HG03066 (cell line): Measurements from ENCODE around the gene BABAM2.
"Not testable (repeated sequence)": the region's sequence is repeated elsewhere in the genome, so short reads cannot be mapped to it uniquely, and the experiment has no call there.

Experiments
- ATAC-seq: cut with Tn5 transposase; IDR thresholded peaks from one replicate; pipeline ENCODE4 v1.9.1; 2021; ENCODE audit warnings: low read depth; ENCODE audit not compliant: unreplicated experiment

BABAM2 gene

DNA sequence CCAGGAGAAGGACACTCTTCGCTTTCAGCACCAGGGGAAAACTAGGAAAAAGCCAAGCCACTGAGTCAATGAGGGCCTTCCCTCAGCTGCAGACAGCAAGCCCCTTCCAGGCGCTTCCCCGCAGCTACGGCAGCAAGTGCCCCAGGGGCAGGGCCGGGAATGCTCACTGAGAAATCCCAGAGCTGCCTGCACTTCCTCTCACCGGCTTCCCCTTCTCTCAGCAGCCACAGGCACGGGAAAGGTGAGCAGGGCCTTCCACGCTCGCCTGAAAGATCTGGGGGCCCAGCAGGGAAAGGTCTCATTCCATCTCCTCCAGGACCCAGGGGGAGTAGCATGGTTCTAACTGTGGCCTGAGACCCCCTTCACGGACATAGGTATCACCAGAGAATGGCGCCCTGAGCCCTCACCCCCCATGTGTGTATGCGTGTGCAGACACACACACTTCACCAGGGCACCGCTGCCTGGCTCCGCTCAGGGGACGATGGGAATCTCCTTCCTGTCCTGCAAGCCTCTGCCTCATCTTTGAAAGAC is 472.5 kb downstream of the BABAM2 start:
- ATAC-seq: no peak

DNA sequence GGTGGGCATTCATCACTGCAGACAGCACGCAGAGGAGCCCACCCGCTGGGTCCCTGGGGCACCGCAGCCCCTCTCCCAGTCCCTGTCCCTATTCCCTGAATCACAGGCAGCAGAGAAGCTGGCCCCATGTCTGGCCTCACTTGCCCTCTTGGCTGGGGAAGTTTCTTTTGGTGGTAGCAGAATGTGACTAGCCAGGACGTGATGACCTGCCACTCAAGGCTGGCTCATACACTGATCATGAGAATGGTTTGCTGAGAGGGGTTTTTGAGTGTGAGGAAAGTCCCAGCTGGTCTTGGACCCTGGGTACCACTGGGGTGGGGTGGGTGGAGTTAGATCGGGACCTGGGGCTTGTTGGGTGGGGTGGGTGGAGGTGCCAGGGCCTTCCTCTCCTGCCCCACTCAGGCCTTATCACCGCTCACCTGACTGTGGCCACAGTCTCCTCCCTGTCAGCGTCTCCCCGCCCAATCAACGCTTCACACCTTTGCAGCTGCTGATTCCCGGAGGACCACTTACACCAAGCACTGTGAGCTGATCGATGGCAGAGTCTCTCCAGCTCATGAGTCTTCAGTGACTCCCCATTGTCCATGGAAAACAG is 473.3 kb downstream of the BABAM2 start:
- no peak for ATAC-seq

DNA sequence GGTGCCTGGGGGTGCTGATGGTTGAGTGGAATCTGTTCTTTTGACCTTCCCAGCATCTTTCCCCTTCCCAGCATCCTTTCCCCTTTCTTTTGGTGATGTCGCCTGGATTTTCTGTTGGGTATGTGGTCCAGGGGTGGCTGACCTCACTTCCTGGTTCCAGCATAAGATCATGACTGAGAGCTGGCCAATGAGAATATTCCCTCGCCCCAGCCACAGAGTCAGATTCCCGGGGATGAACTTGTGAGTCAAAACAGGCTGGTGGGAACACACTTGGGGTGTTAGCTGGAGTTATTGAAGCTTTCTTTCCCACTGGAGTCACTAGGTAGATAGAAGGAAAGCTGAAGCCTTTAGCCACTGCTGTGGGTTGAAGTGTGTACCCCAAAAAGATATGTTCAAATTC is 474.1 kb downstream of the BABAM2 start:
- no peak for ATAC-seq

DNA sequence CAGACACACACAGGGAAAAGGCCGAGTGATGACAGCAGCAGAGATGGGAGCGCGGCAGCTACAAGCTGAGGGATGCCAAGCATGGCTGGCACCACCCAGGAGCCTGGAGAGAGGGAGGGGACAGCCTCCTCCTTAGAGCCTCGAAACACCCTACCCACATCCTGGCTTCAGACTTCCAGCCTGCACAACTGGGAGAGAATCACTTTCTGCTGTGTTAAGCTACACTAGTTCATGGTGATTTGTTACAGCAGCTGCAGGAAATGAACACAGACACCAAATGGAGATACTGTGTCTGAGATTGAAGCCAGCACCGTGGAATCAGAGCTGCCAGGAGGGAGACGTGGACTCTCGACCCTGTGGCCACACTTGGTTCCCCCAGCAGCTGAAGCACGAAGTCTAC is 474.6 kb downstream of the BABAM2 start:
- no peak for ATAC-seq

DNA sequence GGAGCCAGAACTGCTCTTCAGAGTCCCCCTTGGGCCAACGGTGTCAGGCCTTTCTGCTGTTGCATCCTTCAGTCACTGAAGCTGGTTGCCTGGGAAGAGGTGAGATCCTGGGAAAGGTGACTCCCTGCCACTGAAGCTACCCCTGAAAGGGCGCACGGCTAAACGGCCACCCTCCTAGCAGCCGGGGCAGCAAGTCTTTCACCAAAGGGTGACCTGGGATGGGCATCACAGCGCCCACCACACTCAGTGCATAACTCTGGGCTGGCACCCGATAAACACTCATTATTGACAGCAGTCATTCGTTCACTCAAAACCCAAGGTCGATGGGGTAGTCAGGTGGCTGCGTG is 475.6 kb downstream of the BABAM2 start:
- ATAC-seq: no peak

DNA sequence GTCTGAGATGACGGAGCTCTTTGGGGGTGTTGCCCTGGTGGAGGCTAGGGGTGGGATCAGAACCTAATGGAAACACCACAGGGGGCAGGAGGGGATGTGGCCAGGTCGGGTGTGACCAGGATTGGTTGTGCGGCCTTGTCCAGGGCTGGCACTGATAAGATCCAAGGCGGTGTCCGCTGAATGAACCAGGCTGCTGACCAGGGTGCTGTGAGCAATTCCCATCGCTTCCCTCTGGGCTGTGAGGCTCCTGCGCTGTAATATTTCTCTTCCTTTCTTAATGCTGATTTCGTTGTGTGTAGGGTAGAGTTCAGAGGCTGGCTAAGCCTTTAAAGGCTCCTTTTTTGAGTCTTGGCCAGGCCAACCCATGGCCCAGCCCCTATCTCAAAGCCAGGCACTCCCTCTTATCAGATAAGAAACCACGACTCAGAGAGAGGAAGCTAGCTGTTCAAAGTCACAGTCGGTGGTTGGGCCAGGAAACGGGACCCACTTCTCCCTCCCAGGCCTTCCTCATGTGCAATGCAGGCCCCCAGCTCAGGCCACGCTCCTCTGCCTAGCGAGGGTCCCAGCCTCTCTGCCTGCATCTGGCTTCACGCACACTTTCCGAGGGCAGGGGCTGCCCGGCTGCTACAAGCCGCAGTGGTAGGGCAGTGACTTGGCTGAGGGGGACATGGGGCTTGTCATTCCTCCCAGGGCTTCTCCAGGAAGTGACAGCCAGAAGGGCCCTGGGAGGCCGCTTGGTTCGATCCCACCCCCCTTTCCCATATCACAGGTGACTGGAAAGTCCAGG is 476.2 kb downstream of the BABAM2 start:
- ATAC-seq: no peak

DNA sequence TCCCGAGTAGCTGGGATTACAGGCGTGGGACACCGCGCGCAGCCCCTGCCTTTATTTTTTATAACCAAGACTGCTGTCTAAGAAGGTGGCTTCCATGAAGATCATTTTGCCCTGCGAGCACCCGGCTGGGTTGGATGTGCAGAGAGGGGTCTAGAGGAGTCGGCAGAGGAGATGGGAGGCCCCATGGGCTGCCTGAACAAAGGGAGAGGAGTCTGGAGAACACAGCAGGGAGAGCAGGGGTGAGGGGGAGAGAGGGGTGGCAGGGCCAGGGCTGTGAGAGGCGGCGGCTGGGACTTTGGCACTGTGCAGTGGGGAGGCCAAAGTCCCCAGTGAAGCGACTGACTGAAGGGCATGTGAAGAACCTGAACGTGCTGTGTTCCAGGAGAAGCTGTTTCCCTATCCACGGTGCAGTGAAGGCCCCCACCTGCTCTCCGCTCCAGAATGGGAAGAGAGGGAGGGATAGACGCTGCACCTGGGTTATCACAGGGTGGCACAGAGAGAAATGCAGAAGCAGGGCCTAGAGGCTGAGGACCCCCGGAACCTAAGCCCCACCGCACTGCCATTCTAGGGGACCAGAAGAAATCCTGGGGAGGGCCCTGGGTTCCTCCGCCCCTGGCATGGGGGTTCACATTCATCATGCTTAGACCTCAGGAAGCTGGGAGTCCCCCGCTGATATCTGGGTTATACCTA is 477.3 kb downstream of the BABAM2 start:
- no peak for ATAC-seq

DNA sequence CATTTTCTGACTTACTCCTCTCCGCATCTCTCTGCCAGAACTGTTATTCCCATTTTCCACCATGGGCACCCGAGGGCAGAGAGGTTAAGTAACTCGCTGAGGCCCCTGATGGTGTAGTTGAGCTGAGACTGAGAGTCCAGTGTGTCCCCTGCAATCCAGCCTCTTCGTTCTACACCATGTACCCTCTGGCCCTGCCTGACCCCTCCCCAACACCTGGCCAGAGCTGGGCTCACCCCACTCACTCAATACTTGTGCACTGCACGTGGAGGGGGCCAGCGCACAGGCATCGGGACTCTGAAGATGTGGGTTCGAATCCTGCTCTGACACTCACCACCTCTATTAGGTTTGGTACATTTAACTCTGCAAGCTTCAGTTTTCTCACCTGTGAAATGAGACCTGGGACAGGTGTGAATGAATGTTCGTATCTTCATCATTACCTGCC is 477.8 kb downstream of the BABAM2 start:
- ATAC-seq: no peak

DNA sequence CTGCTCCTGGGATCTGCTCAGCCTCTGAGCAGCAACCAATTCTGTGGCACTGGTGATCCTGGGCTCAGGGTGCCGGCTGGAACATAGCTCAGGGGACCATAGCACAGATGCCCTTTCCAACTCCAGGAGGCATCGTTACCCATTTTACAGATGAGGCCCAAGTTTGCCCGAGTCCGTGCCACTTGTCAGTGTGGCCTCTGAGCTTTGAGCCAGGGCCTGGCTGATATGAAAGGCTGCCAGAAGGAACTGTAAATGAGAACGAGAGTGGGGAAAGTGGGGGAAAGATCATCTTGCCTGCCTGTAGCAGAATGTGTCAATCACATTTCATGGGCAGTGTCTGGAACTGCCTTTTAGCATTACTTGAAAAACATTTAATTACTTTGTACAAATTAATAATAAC is 478.8 kb downstream of the BABAM2 start:
- no peak for ATAC-seq

DNA sequence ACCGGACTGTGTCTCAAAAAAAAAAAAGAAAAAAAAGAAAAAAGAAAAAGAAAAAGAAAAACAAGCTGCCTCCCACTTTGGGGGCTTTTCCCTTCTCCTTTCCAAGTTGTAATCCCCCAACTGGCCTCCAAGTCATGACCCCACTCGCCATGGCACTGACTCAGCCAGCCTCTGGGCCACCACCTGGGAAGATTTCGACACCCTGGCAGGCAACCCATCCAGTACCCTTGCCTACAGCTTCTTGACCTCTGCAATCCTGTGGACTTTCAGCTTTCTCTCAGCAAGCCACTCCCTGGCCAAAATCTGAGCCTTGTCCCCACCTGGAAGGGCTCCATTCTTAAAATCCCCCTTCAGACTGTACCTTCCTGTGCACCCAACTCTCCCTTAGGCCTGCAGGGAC is 479.8 kb downstream of the BABAM2 start:
- no peak for ATAC-seq

DNA sequence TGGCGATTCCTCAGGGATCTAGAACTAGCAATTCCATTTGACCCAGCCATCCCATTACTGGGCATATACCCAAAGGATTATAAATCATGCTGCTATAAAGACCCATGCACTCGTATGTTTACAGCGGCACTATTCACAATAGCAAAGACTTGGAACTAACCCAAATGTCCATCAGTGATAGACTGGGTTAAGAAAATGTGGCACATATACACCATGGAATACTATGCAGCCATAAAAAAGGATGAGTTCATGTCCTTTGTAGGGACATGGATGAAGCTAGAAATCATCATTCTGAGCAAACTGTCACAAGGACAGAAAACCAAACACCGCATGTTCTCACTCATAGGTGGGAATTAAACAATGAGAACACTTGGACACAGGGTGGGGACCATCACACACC is 481.2 kb downstream of the BABAM2 start:
- not testable (repeated sequence) for ATAC-seq

DNA sequence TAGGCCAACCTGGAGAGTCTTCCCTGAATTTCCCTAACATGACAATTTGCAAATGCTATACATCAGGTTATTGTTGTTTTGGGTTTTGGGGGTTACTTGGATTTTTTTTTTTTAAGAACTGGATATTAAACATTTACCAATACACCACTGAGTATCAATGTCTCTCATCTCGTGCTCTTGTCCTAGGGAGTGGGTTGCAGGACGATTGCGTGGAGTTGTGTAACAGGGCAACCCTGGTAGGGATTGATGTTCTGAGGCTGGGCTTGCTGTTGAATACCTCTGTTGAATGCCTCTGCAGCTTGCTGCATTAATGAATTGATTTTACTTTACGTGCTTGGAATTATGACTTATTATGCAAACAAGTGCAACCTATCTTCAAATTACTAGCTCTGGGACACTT is 483.3 kb downstream of the BABAM2 start:
- no peak for ATAC-seq

DNA sequence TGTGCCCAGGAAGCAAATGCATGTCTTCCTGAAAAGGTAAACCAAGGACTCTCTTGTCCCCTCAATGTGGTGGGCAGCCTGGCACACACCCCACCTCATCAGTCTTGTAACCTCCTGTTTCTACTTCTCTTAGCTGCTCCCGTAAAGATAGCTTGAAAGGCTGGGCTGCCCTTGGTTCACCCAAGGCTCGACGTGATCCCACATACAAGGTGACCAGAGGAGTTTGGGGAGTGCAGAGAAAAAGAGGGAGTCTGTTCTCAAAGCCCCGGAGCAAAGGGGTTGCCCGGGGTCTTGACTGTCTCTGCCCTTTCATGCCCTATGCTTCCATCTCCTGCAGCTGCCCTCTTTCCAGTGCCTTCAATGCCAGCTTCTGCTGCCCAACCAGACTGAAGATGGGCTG is 483.8 kb downstream of the BABAM2 start:
- no peak for ATAC-seq

DNA sequence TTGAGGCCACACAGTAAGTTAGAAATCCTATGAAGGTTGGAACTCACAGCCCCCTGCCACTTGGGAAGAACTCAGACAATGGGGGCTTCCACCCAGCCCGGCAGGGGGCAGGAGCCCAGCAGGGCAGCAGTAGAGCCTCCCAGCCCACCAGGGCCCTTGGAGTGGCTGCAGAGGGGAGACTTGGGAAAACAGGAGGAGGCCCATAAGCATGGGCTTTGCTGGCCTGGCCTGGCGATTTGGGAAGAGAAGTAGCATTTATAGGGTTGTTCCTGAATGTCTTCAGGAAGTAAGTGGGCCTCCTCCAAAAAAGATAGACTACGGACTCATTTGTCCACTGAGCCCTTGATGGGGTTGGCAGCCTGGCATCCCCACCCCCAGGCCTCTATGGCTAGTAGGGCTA is 484.7 kb downstream of the BABAM2 start:
- no peak for ATAC-seq

DNA sequence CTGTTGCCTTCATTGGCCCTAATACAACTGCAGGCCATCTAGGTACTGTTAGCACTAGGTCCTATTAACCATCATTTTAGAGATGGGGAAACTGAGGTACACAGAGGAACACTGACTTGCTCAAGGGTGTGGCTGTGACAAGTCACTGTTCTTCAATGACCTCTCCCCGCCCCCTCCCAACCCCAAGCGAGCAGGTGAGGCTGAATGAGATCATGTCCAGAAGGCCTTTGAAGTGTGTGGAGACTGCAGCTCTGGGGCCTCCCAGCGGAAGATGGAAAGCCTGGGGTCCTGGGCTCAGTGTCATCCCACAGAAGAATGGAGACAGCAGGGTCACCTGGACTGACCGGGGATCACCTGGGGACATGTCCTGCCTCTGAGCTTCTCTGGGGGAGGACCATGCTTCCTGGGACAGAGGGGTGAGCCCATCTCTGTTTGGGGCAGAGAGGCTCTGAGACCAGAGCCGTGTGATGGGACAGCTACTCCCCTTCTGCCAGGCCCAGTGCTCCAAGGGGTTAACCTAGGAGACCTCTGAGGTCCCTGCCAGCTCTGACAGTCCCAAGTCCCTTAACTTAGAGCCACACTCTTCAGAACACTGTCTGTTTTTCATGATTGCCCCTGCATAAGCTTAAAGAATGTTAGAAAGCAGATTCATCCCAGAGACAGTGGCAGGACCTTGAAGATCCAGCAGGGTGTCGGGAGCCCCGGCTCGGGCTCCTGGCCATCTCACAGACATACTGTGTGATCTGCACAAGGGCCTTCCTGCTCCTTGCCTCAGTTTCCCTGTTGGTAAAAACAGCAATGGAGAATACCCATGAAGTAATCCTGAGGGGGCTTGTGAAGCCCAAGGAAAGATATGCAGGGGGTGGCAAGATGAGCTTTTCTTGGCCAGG is 485.5 kb downstream of the BABAM2 start:
- ATAC-seq: no peak

DNA sequence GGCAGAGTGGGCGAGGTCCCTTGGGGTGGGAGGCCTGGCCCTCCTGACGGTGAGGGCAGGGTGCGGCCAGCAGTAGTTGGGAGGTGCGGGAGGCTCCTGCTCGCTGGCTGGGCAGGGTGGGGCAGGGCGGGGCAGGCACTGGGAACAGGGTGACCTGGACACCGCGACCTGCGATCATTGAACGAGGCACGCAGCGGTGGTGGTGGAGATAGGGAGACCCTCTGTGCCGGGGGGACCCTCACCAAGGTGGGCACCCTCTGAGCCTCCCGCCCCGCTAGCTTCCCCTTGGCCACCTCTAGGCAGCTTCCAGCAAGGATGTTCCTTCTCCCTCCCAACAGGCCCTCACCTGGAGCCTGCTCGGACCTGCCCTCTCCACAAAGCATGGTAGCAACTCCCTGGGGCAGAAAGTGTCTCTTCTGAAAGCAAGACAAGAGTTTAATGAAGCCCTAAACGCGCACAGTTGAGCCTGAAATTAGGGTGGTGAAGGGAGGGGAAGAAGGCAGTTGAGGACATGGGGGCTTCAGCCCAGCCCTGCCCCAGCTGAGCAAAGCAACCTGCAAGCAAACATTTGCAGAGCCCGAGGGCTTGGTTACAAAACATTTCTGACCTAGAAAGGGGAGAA is 486.8 kb downstream of the BABAM2 start:
- ATAC-seq: no peak

DNA sequence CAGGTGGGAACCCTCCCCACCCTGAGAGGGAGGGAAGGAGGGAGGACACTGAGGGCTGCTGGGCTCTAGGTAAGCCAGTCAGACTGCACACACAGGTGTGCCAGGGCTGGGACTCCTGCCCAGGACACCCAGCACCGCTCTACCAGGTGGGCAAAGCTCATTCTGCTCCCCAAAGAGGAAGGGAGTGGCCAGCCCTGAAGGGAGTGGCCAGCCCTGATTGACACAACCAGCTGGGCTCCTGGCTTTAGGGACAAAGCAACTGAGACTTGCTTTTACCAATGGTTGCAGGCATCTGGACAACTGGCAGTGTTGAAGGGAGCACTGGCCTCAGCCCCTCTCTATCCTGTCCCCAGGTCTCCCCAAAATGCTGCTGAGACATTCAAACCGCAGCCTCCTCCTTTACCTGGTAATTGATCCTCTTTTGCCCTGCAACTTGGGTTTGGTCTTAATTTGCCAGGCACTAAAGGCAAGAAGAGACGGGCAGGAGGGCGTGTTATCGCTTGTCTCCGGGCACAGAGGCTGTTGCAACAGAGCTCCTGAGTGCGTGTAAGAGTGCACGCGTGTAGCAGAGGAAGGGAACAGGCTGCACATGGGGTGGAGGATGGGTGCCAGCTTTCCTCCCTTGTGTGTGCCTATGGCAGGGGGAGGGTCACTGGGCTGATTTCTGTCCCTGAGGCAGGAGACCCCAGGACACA is 487.6 kb downstream of the BABAM2 start:
- no peak for ATAC-seq

DNA sequence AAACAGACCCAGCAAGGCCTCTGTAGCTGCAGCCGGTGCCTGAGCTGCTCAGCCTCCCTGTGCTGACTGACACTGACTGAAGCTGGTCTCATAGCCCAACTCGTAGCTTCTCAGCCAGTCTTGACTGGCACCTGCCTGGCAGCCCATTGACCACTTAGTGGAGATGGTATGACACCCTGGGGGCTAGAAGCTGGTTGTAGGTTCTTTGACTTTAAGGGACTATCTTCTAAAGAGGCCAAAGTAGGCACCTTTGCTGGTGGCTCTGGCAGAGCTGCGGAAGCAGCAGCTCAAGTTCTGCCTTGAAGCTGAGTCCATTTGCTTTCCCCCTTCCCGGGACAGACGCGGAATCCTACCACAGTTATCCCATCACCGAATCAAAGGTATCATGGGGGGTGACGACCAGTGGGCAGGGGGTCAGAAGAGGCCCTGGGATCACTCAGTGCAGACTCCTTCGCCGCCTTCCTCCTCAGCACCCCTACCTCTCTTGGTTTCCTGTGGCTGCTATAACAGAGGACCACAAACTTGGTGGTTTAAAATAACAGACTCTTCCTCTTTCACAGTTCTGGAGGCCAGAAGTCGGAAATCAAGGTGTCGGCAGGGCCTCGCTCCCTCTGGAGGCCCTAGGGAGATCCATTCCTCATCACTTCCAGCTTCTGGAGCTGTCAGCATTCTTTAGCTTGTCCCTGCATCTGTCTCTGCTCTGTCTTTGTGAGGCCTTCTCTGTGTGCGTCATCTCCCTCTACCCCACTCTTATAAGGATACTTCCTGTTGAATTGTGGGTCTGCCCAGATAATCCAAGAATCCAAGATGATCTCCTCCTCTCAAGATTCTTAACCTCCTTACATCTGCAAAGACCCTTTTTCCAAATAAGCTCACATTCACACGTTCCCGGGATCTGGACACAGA is 488.4 kb downstream of the BABAM2 start:
- ATAC-seq: no peak

DNA sequence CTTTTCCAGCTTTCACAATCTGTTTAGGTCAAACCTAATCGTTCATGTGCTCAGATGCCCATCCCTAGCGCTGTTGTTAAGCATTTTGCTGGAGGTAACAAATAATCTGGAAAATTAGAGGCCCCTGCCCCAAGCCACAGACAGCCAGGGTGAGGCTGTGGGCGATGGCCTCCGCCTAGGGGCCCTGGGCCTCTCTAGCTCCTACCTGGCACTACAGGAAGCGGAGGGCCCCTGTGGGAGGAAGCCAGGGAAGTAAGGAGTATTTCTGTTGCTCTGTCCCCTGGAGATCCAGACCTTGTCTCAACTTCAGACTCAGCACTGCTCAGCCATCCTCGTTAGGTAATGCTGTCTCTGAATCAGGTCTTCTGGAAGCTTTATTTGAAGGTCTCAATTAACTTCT is 489.7 kb downstream of the BABAM2 start:
- no peak for ATAC-seq
